ENCODE measurements around the gene CTDSPL2. TPM values are rescaled to one million over a fixed set of nuclear protein-coding genes. Genes with fewer than 3 reads are reported as not detected.
"Not testable (repeated sequence)": the region's sequence is repeated elsewhere in the genome, so short reads cannot be mapped to it uniquely, and the experiment has no call there.

Gene CTDSPL2
- total RNA-seq, 1 donor from 2014 or later, result 73.8 TPM

- DNase-seq (ENCODE audit: low read depth in 2 of 2), result no peak
These were observed 54.7 kb downstream of the CTDSPL2 start for GRCh38 chr15:44482090-44482489.

- no peak for DNase-seq (ENCODE audit: low read depth in 2 of 2)
These were observed 58.5 kb downstream of the CTDSPL2 start for GRCh38 chr15:44485880-44486279.

GRCh38 chr15:44489464-44489863, 62.0 kb downstream of the CTDSPL2 start:
- peak; percentile 61 to 86 for DNase-seq (ENCODE audit: low read depth in 2 of 2)

- DNase-seq (ENCODE audit: low read depth in 2 of 2), result no peak
These were observed 63.2 kb downstream of the CTDSPL2 start for GRCh38 chr15:44490622-44491021.

GRCh38 chr15:44492040-44492439, 64.6 kb downstream of the CTDSPL2 start:
- no peak for DNase-seq (ENCODE audit: low read depth in 2 of 2)

GRCh38 chr15:44492672-44493071, 65.2 kb downstream of the CTDSPL2 start:
- DNase-seq (ENCODE audit: low read depth in 2 of 2), result no peak

GRCh38 chr15:44495562-44495961, 68.1 kb downstream of the CTDSPL2 start:
- no peak for DNase-seq (ENCODE audit: low read depth in 2 of 2)

GRCh38 chr15:44500555-44500954, 73.1 kb downstream of the CTDSPL2 start:
- DNase-seq (ENCODE audit: low read depth in 2 of 2), result no peak

- peak; percentile 58 to 59 for DNase-seq (ENCODE audit: low read depth in 2 of 2)
These were observed 74.4 kb downstream of the CTDSPL2 start for GRCh38 chr15:44501768-44502366.

GRCh38 chr15:44516436-44516835, 89.0 kb downstream of the CTDSPL2 start:
- DNase-seq (ENCODE audit: low read depth in 2 of 2), result no peak

- peak; percentile 17 to 32 for DNase-seq (ENCODE audit: low read depth in 2 of 2)
These were observed 92.1 kb downstream of the CTDSPL2 start for GRCh38 chr15:44519537-44519936.

- DNase-seq (ENCODE audit: low read depth in 2 of 2), result no peak
These were observed 97.6 kb downstream of the CTDSPL2 start for GRCh38 chr15:44525018-44525417.

GRCh38 chr15:44527241-44527640, 99.8 kb downstream of the CTDSPL2 start:
- DNase-seq (ENCODE audit: low read depth in 2 of 2), result no peak

- no peak for DNase-seq (ENCODE audit: low read depth in 2 of 2)
These were observed 102.6 kb downstream of the CTDSPL2 start for GRCh38 chr15:44529864-44530604.

- no peak for DNase-seq (ENCODE audit: low read depth in 2 of 2)
These were observed 103.2 kb downstream of the CTDSPL2 start for GRCh38 chr15:44530653-44531052.

GRCh38 chr15:44532275-44532674, 104.8 kb downstream of the CTDSPL2 start:
- DNase-seq (ENCODE audit: low read depth in 2 of 2), result not testable (repeated sequence)

GRCh38 chr15:44532689-44533088, 105.3 kb downstream of the CTDSPL2 start:
- DNase-seq (ENCODE audit: low read depth in 2 of 2), result no peak

GRCh38 chr15:44535092-44535491, 107.7 kb downstream of the CTDSPL2 start:
- no peak for DNase-seq (ENCODE audit: low read depth in 2 of 2)

GRCh38 chr15:44535523-44536301, 108.3 kb downstream of the CTDSPL2 start:
- peak in 1 of 2 donors; percentile 33 for DNase-seq (ENCODE audit: low read depth in 2 of 2)

- DNase-seq (ENCODE audit: low read depth in 2 of 2), result peak in 1 of 2 donors; percentile 89
These were observed 109.0 kb downstream of the CTDSPL2 start for GRCh38 chr15:44536302-44536961.

- peak; percentile 98 for DNase-seq (ENCODE audit: low read depth in 2 of 2)
These were observed 109.7 kb downstream of the CTDSPL2 start, which contains the start of gene EIF3J for GRCh38 chr15:44536962-44537734. Gene EIF3J (plus strand): TSS chr15:44537147. CDS start chr15:44537195, 48 bp downstream.

Data from lung microvascular endothelial cell (primary cell).